Measurements from ENCODE around the gene C2CD4C. TPM values are rescaled to one million over a fixed set of nuclear protein-coding genes. Genes with fewer than 3 reads are reported as not detected.

Gene C2CD4C
- total and polyA plus RNA-seq, 10 of the 15 experiments (the other 5 are each of a cell fraction or from before 2014, with no cell fraction given), result not detected

GRCh38 chr19:362154-362553 lies 46.8 kb downstream of the C2CD4C start (continued):
- TF ChIP-seq USF2 (IDR thresholded peaks at IDR 0.05; ENCODE audit: borderline replicate concordance, low read depth, low read length) (no peak), PRDM15 (CRISPR knock-in tag; IDR thresholded peaks at IDR 0.05) (no peak), TAF1 (IDR thresholded peaks at IDR 0.05; ENCODE audit: borderline replicate concordance, low read depth, low read length) (no peak), NFXL1 (IDR thresholded peaks at IDR 0.05; ENCODE audit: borderline replicate concordance) (no peak), POLR2A (IDR thresholded peaks at IDR 0.05; ENCODE audit: low read depth, low read length) (no peak), CHD2 (IDR thresholded peaks at IDR 0.05; ENCODE audit: borderline replicate concordance, low read depth, low read length) (no peak), HCFC1 (IDR thresholded peaks at IDR 0.05; ENCODE audit: low read length) (no peak), MTA2 (IDR thresholded peaks at IDR 0.05; ENCODE audit: low read depth) (no peak)

- Histone ChIP-seq H3K9me3 (replicated peaks; ENCODE audit: control insufficient read depth, insufficient read depth, low read length) (no peaks in the 10 kb centered on the region), H3K27me3 (replicated peaks in 1 of 2; ENCODE audit: control insufficient read depth in 2 of 2, insufficient read depth in 2 of 2, low read length in 1 of 2) (no peaks in the 10 kb centered on the region), H3K4me3 (no peak overlapping the region), H3K9ac (ENCODE audit: control insufficient read depth, insufficient read depth, low read length) (no peak overlapping the region), H4K20me1 (ENCODE audit: control insufficient read depth, insufficient read depth) (no peaks in the 10 kb centered on the region), H3K4me2 (ENCODE audit: control insufficient read depth, insufficient read depth) (no peak overlapping the region), H3K4me1 (ENCODE audit: control insufficient read depth, insufficient read depth, low read length) (no peaks in the 10 kb centered on the region), H3K79me2 (ENCODE audit: control insufficient read depth, insufficient read depth, low read length) (no peaks in the 10 kb centered on the region), H2AFZ (ENCODE audit: control insufficient read depth, low read depth, low read length) (no peak overlapping the region), H3K27ac (ENCODE audit: control insufficient read depth, insufficient read depth) (no peak overlapping the region), H3K36me3 (ENCODE audit: control insufficient read depth in 2 of 2, insufficient read depth in 2 of 2, low read length in 1 of 2) (no peaks in the 10 kb centered on the region)
- 0% methylated on average over 2 of the region's 2 CpGs for WGBS (ENCODE audit: insufficient coverage, insufficient replicate concordance, low lambda C conversion rate, missing lambda C conversion rate)
- DNase-seq (ENCODE audit: low read depth, low spot score) (no peak), ATAC-seq (no peak), FAIRE-seq (no peak)
- CTCF ChIA-PET, result no interaction called here
- BruUV-seq (replicated peaks), result no TSS peak
- SMC1A ChIA-PET (ENCODE audit: uncharacterized antibody, unreplicated experiment), result no interaction called here
- in situ Hi-C loops (cut with MboI) (no loop called here), intact Hi-C loops (cut with micrococcal nuclease; ENCODE audit: unreplicated experiment) (no loop called here)
- RAD21 ChIA-PET (ENCODE audit: unreplicated experiment), result no interaction called here
- POLR2A ChIA-PET, result no interaction called here
- TF ChIP-seq NFIC (IDR thresholded peaks at IDR 0.05; ENCODE audit: low read depth, low read length) (no peak), SIN3A (IDR thresholded peaks at IDR 0.05; ENCODE audit: low read depth, low read length) (no peak), E2F8 (IDR thresholded peaks at IDR 0.05; ENCODE audit: low read depth, partially characterized antibody) (no peak), BCL3 (IDR thresholded peaks at IDR 0.05; ENCODE audit: borderline replicate concordance, insufficient read depth, low read depth, low read length, poor library complexity, severe bottlenecking) (no peak), CREB1 (IDR thresholded peaks at IDR 0.05; ENCODE audit: low read depth) (no peak)
Measured at GRCh38 chr19:359653-359925, 49.4 kb downstream of the C2CD4C start.
